PC-3 (cell line): ENCODE results near the gene TAF1B. TPM values are rescaled to one million over a fixed set of nuclear protein-coding genes. Genes with fewer than 3 reads are reported as not detected.

ENCODE experiments used
- ATAC-seq: fragments of 200-7000 bp; cut with Tn5 transposase; 2 replicates; pipeline ENCODE4 v1.9.1; 2020; ENCODE audit warnings: mild to moderate bottlenecking, moderate library complexity
- BruUV-seq: library from RNA; stranded (reverse); fragments of 400-500 nt; replicated peaks from 2 replicates; lab custom pipeline; 2021; lab: Mats Ljungman, UMichigan
- CTCF ChIA-PET: fragments of 300-600 bp; sonication (Branson Sonifier 250); formaldehyde crosslinking; loops from one replicate; lab custom pipeline; 2022; ENCODE audit warnings: antibody characterized with exemption; lab: Charles Lee
- POLR2A ChIA-PET: fragments of 300-600 bp; sonication (Branson Sonifier 250); formaldehyde crosslinking; loops from one replicate; lab custom pipeline; 2022; ENCODE audit warnings: antibody characterized with exemption; ENCODE audit not compliant: unreplicated experiment; lab: Charles Lee
- DNase-seq: peaks from one replicate; pipeline ENCODE4 v3.0.0-alpha.2; 2015
- H2AFZ ChIP-seq: fragments of 300-600 bp; sonication (generic); 2 replicates; pipeline ENCODE4 v1.6.0; 2016; ENCODE audit warnings: antibody characterized with exemption, low read length
- H3F3A ChIP-seq: fragments of 300-600 bp; sonication (generic); one replicate; pipeline ENCODE4 v1.6.0; 2017; ENCODE audit warnings: antibody characterized with exemption, low read length, control low read depth, mild to moderate bottlenecking; ENCODE audit not compliant: unreplicated experiment
- H3K27ac ChIP-seq: fragments of 300-600 bp; sonication (generic); 2 replicates; pipeline ENCODE4 v1.5.1; 2016; ENCODE audit warnings: mild to moderate bottlenecking, low read length
- H3K27me3 ChIP-seq: fragments of 300-600 bp; sonication (generic); 2 replicates; pipeline ENCODE4 v1.6.1; 2016; ENCODE audit warnings: low read length, mixed read lengths
- H3K36me3 ChIP-seq: fragments of 300-600 bp; sonication (generic); 2 replicates; pipeline ENCODE4 v1.6.1; 2016; ENCODE audit warnings: low read depth, mixed run types, low read length, mixed read lengths
- H3K4me1 ChIP-seq: fragments of 300-600 bp; sonication (generic); 2 replicates; pipeline ENCODE4 v1.5.1; 2016; ENCODE audit warnings: low read length; ENCODE audit not compliant: insufficient read depth
- H3K4me2 ChIP-seq: fragments of 300-600 bp; sonication (generic); 2 replicates; pipeline ENCODE4 v1.6.0; 2016; ENCODE audit warnings: low read length
- H3K4me3 ChIP-seq: fragments of 300-600 bp; sonication (generic); 2 replicates; pipeline ENCODE4 v1.5.1; 2016; ENCODE audit warnings: mild to moderate bottlenecking, low read length, mixed read lengths
- H3K79me2 ChIP-seq: fragments of 300-600 bp; sonication (generic); 2 replicates; pipeline ENCODE4 v1.6.1; 2017; ENCODE audit warnings: low read length, mixed read lengths
- H3K9ac ChIP-seq: fragments of 300-600 bp; sonication (generic); 2 replicates; pipeline ENCODE4 v1.6.0; 2016; ENCODE audit warnings: mild to moderate bottlenecking, low read length
- H3K9me2 ChIP-seq: fragments of 300-600 bp; sonication (generic); replicated peaks from 2 replicates; pipeline ENCODE4 v1.6.1; 2016; ENCODE audit warnings: mixed run types, low read length, mixed read lengths
- H3K9me3 ChIP-seq: fragments of 300-600 bp; sonication (generic); 2 replicates; pipeline ENCODE4 v1.6.1; 2016; ENCODE audit warnings: low read length, mixed read lengths
- H4K20me1 ChIP-seq: fragments of 300-600 bp; sonication (generic); 2 replicates; pipeline ENCODE4 v1.6.1; 2016; ENCODE audit warnings: low read length, mixed read lengths
- EZH2 ChIP-seq: fragments of 300-600 bp; sonication (generic); IDR thresholded peaks from one replicate; pipeline ENCODE4 v1.6.1; 2017; ENCODE audit warnings: antibody characterized with exemption, mild to moderate bottlenecking, low read length; ENCODE audit not compliant: unreplicated experiment
- EZH2phosphoT487 ChIP-seq: fragments of 300-600 bp; sonication (generic); IDR thresholded peaks from 2 replicates; pipeline ENCODE4 v1.6.1; 2018; ENCODE audit warnings: mild to moderate bottlenecking, antibody characterized with exemption, low read length, borderline replicate concordance
- intact Hi-C: fragments of 100-400 bp; cut with micrococcal nuclease; formaldehyde crosslinking; loops from 2 replicates; pipeline ENCODE4 v1.9.0; 2023
- total RNA-seq: library from RNA; depleted of rRNA; stranded (reverse); fragments of >200 nt; gene quantifications from 2 replicates; pipeline ENCODE4 v1.2.3, GENCODE V29; 2014
- TF ChIP-seq, protein P1 (sequence below): fragments of 300-600 bp; sonication (generic); conservative IDR thresholded peaks from 2 replicates; pipeline ENCODE4 v1.5.1; 2017; ENCODE audit warnings: antibody characterized with exemption, low read depth, mild to moderate bottlenecking, low read length

TAF1B gene
- total RNA-seq, 1 experiment from 2014 or later = 39.5 TPM

DNA sequence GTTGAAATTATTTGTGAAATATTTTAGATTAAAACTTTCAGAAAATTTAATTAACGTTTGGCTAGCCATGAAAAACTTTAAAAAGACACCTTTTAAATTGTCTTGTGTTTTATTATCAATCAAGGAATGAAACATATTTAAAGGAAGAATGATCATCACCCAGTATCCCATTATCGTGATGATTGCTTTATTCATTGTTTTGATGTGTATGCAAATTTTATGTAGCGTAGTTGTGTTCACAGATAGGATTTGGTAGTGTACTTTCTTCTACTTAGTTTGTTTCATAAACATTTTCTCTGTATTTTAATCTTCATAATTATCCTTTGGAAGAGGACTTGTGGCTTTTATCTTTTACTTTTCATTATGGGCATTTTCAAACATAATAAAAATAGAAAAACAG is 116.0 kb downstream of the TAF1B start:
- no peak overlapping the region for H3K9ac ChIP-seq
- no peak for ATAC-seq
- POLR2A ChIA-PET = no interaction called here
- H3K36me3 ChIP-seq = peaks cover 9% of the 10 kb centered on the region
- no peak for TF ChIP-seq EZH2phosphoT487
- TF ChIP-seq, protein P1, sequence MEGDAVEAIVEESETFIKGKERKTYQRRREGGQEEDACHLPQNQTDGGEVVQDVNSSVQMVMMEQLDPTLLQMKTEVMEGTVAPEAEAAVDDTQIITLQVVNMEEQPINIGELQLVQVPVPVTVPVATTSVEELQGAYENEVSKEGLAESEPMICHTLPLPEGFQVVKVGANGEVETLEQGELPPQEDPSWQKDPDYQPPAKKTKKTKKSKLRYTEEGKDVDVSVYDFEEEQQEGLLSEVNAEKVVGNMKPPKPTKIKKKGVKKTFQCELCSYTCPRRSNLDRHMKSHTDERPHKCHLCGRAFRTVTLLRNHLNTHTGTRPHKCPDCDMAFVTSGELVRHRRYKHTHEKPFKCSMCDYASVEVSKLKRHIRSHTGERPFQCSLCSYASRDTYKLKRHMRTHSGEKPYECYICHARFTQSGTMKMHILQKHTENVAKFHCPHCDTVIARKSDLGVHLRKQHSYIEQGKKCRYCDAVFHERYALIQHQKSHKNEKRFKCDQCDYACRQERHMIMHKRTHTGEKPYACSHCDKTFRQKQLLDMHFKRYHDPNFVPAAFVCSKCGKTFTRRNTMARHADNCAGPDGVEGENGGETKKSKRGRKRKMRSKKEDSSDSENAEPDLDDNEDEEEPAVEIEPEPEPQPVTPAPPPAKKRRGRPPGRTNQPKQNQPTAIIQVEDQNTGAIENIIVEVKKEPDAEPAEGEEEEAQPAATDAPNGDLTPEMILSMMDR = no peak
- no peak for TF ChIP-seq EZH2
- no peaks in the 10 kb centered on the region for H3F3A ChIP-seq
- H4K20me1 ChIP-seq = no peaks in the 10 kb centered on the region
- BruUV-seq = no TSS peak
- H3K4me3 ChIP-seq = no peak overlapping the region
- no peaks in the 10 kb centered on the region for H3K9me2 ChIP-seq
- peaks cover 17% of the 10 kb centered on the region for H3K79me2 ChIP-seq
- CTCF ChIA-PET = no interaction called here
- no peak overlapping the region for H2AFZ ChIP-seq
- H3K27me3 ChIP-seq = no peaks in the 10 kb centered on the region
- peaks cover 20% of the 10 kb centered on the region for H3K4me1 ChIP-seq
- H3K4me2 ChIP-seq = no peak overlapping the region
- intact Hi-C loops = loop anchor here (10.0 kb wide), 1 partner anchor 114 kb away; the partner anchor contains the start of gene TAF1B
- no peaks in the 10 kb centered on the region for H3K9me3 ChIP-seq
- H3K27ac ChIP-seq = no peak overlapping the region
- no peak for DNase-seq

GRCh38 chr2:9961013-9961412 is 117.7 kb downstream of the TAF1B start:
- no peaks in the 10 kb centered on the region for H3K79me2 ChIP-seq
- no peak for ATAC-seq
- DNase-seq = no peak
- no peak for TF ChIP-seq EZH2
- TF ChIP-seq EZH2phosphoT487 = no peak
- TF ChIP-seq, protein P1 = no peak
- no peaks in the 10 kb centered on the region for H3K9me2 ChIP-seq
- H3K9me3 ChIP-seq = no peaks in the 10 kb centered on the region
- ChIA-PET POLR2A (interaction anchor here (0.6 kb wide), 1 partner anchor 108 kb away, joined by 4 read pairs; no protein-coding TSS in a partner anchor), CTCF (no interaction called here)
- peaks cover 10% of the 10 kb centered on the region for H3K36me3 ChIP-seq
- no peak overlapping the region for H3K27ac ChIP-seq
- no peak overlapping the region for H3K9ac ChIP-seq
- no peak overlapping the region for H2AFZ ChIP-seq
- H3K27me3 ChIP-seq = no peaks in the 10 kb centered on the region
- intact Hi-C loops = no loop called here
- H3F3A ChIP-seq = no peaks in the 10 kb centered on the region
- no peak overlapping the region for H3K4me2 ChIP-seq
- BruUV-seq = no TSS peak
- no peaks in the 10 kb centered on the region for H4K20me1 ChIP-seq
- no peak overlapping the region for H3K4me3 ChIP-seq
- peaks cover 7% of the 10 kb centered on the region; the same call in 1 of the 2 replicates for H3K4me1 ChIP-seq

- no peaks in the 10 kb centered on the region for H4K20me1 ChIP-seq
- no peaks in the 10 kb centered on the region for H3K27me3 ChIP-seq
- no peaks in the 10 kb centered on the region for H3F3A ChIP-seq
- H3K9me3 ChIP-seq = no peaks in the 10 kb centered on the region
- H3K4me3 ChIP-seq = no peak overlapping the region
- H3K36me3 ChIP-seq = peaks cover 7% of the 10 kb centered on the region
- H3K79me2 ChIP-seq = no peaks in the 10 kb centered on the region
- no peak for TF ChIP-seq EZH2phosphoT487
- no peak for TF ChIP-seq EZH2
- no peak overlapping the region for H2AFZ ChIP-seq
- POLR2A ChIA-PET = no interaction called here
- H3K9me2 ChIP-seq = no peaks in the 10 kb centered on the region
- H3K9ac ChIP-seq = no peak overlapping the region
- CTCF ChIA-PET = no interaction called here
- no peak for ATAC-seq
- no TSS peak for BruUV-seq
- no peak for DNase-seq
- intact Hi-C loops = no loop called here
- H3K27ac ChIP-seq = no peak overlapping the region
- H3K4me2 ChIP-seq = no peak overlapping the region
- H3K4me1 ChIP-seq = peaks cover 12% of the 10 kb centered on the region
Measured at GRCh38 chr2:9964334-9964980, 121.2 kb downstream of the TAF1B start.
